H1 (cell line): Measurements from ENCODE around the gene TYW5. TPM values are rescaled to one million over a fixed set of nuclear protein-coding genes. Genes with fewer than 3 reads are reported as not detected.

Source experiments
- CTCF ChIA-PET: fragments of 300-600 bp; sonication (Branson Sonifier 250); formaldehyde crosslinking; loops from one replicate; lab custom pipeline; 2021; ENCODE audit not compliant: partially characterized antibody; lab: Charles Lee
- POLR2A ChIA-PET: fragments of 300-600 bp; sonication (Branson Sonifier 250); formaldehyde crosslinking; loops from one replicate; lab custom pipeline; 2021; ENCODE audit warnings: inconsistent platforms; ENCODE audit not compliant: partially characterized antibody; lab: Charles Lee
- DNase-seq, 2 experiments: peaks; one replicate each; pipeline versions ENCODE4 v3.0.0 to v3.0.0-alpha.2; 2010 to 2022; ENCODE audit warnings: low spot score in 2 of 2, low read depth in 1 of 2, mixed read lengths in 1 of 2
- FAIRE-seq: peaks from 2 replicates; lab custom pipeline; 2011; peaks lifted over from hg19 to GRCh38; lab: Jason Lieb, UNC
- H2AFZ ChIP-seq: 2 replicates; pipeline ENCODE4 v1.8.1; 2012; ENCODE audit warnings: low read length, inconsistent platforms
- H2AK5ac ChIP-seq: 2 replicates; pipeline ENCODE4 v1.6.1; 2013; ENCODE audit warnings: low read depth, low read length
- H2BK120ac ChIP-seq: replicated peaks from 2 replicates; pipeline ENCODE3; 2013; ENCODE audit warnings: low read depth, low read length, inconsistent platforms
- H2BK12ac ChIP-seq: 2 replicates; pipeline ENCODE4 v1.6.1; 2013; ENCODE audit warnings: low read depth, low read length
- H2BK15ac ChIP-seq: 2 replicates; pipeline ENCODE4 v1.6.1; 2013; ENCODE audit warnings: low read length
- H2BK20ac ChIP-seq: 2 replicates; pipeline ENCODE4 v1.6.1; 2013; ENCODE audit warnings: low read length
- H2BK5ac ChIP-seq: 2 replicates; pipeline ENCODE4 v1.6.1; 2013; ENCODE audit warnings: low read depth, low read length
- H3K14ac ChIP-seq: 2 replicates; pipeline ENCODE4 v1.6.1; 2013; ENCODE audit warnings: inconsistent platforms; ENCODE audit not compliant: insufficient read length
- H3K18ac ChIP-seq: 2 replicates; pipeline ENCODE4 v1.6.1; 2013; ENCODE audit warnings: low read length; ENCODE audit errors: extremely low read depth
- H3K23ac ChIP-seq: 2 replicates; pipeline ENCODE4 v1.6.1; 2013; ENCODE audit warnings: inconsistent platforms; ENCODE audit not compliant: insufficient read length
- H3K23me2 ChIP-seq: 2 replicates; pipeline ENCODE4 v1.6.1; 2013; ENCODE audit warnings: low read depth, low read length
- H3K27ac ChIP-seq: 2 replicates; pipeline ENCODE4 v1.6.1; 2011; ENCODE audit warnings: low read depth, low read length, inconsistent platforms
- H3K27me3 ChIP-seq, 4 experiments: replicated peaks in 1 of 4; 1 replicate in 1 of 4; 2 replicates in 3 of 4; pipeline versions ENCODE4 v1.6.1 to v1.8.1; 2011 to 2013; ENCODE audit warnings: low read length in 3 of 4, mild to moderate bottlenecking in 3 of 4, inconsistent platforms in 2 of 4, mixed read lengths in 2 of 4, moderate library complexity in 1 of 4; ENCODE audit not compliant: control insufficient read depth in 3 of 4, insufficient read depth in 3 of 4; ENCODE audit errors: extremely low read depth in 1 of 4
- H3K36me3 ChIP-seq, 4 experiments: 2 replicates each; pipeline versions ENCODE4 v1.6.1 to v1.8.1; 2011 to 2013; ENCODE audit warnings: mild to moderate bottlenecking in 4 of 4, low read length in 3 of 4, moderate library complexity in 2 of 4, control low read depth in 1 of 4, inconsistent platforms in 1 of 4; ENCODE audit not compliant: insufficient read depth in 4 of 4, control insufficient read depth in 2 of 4
- H3K4ac ChIP-seq: replicated peaks from 2 replicates; pipeline ENCODE3; 2013; ENCODE audit warnings: low read length, low read depth, mixed read lengths, inconsistent platforms; ENCODE audit not compliant: insufficient read length
- H3K4me1 ChIP-seq, 4 experiments: replicated peaks in 1 of 4; 1 replicate in 1 of 4; 2 replicates in 3 of 4; pipeline versions ENCODE4 v1.6.1 to v1.8.1; 2011 to 2013; ENCODE audit warnings: low read length in 3 of 4, inconsistent platforms in 2 of 4, mixed read lengths in 1 of 4; ENCODE audit not compliant: insufficient read depth in 4 of 4, control insufficient read depth in 3 of 4
- H3K4me2 ChIP-seq, 2 experiments: 2 replicates each; pipeline versions ENCODE4 v1.6.1 to v1.8.1; 2011 to 2013; ENCODE audit warnings: low read depth in 2 of 2, low read length in 2 of 2, control low read depth in 1 of 2, inconsistent platforms in 1 of 2, mild to moderate bottlenecking in 1 of 2; ENCODE audit not compliant: insufficient read depth in 1 of 2
- H3K4me3 ChIP-seq, 4 experiments: fragments of 200-600, 300-600 bp in 1 of 4; sonication (generic), shearing (Covaris generic), sonication (Bioruptor Twin) in 1 of 4; 2 replicates each; pipeline versions ENCODE4 v1.5.1 to v1.8.1; 2011 to 2016; ENCODE audit warnings: low read length in 4 of 4, low read depth in 3 of 4, control low read depth in 2 of 4, inconsistent platforms in 2 of 4, mild to moderate bottlenecking in 2 of 4, mixed read lengths in 1 of 4, moderate library complexity in 1 of 4; ENCODE audit not compliant: insufficient read depth in 2 of 4; ENCODE audit errors: extremely low read depth in 1 of 4
- H3K56ac ChIP-seq: replicated peaks from 2 replicates; pipeline ENCODE3; 2013; ENCODE audit warnings: low read depth, mild to moderate bottlenecking, mixed read lengths, low read length, inconsistent platforms; ENCODE audit not compliant: insufficient read length
- H3K79me1 ChIP-seq: 2 replicates; pipeline ENCODE4 v1.6.1; 2013; ENCODE audit warnings: low read depth, low read length, control low read depth
- H3K79me2 ChIP-seq, 2 experiments: 2 replicates each; pipeline versions ENCODE4 v1.6.1 to v1.8.1; 2012 to 2013; ENCODE audit warnings: low read length in 2 of 2, mild to moderate bottlenecking in 2 of 2, inconsistent platforms in 1 of 2; ENCODE audit not compliant: insufficient read depth in 2 of 2, control insufficient read depth in 1 of 2
- H3K9ac ChIP-seq, 4 experiments: replicated peaks in 1 of 4; 1 replicate in 1 of 4; 2 replicates in 3 of 4; pipeline versions ENCODE4 v1.6.1 to v1.8.1; 2011 to 2013; ENCODE audit warnings: low read depth in 3 of 4, low read length in 3 of 4, control low read depth in 2 of 4, mild to moderate bottlenecking in 2 of 4, moderate library complexity in 2 of 4, inconsistent platforms in 1 of 4; ENCODE audit errors: extremely low read depth in 1 of 4
- H3K9me3 ChIP-seq, 2 experiments: 2 replicates each; pipeline versions ENCODE4 v1.6.1 to v1.8.1; 2012 to 2013; ENCODE audit warnings: mild to moderate bottlenecking in 2 of 2, moderate library complexity in 2 of 2, control low read depth in 1 of 2, inconsistent platforms in 1 of 2, low read depth in 1 of 2, low read length in 1 of 2, mixed read lengths in 1 of 2; ENCODE audit not compliant: insufficient read depth in 2 of 2
- H4K20me1 ChIP-seq, 2 experiments: replicated peaks in 1 of 2; 2 replicates each; pipeline versions ENCODE3 to v1.8.1; 2011 to 2013; ENCODE audit warnings: inconsistent platforms in 2 of 2, low read length in 2 of 2, mild to moderate bottlenecking in 1 of 2; ENCODE audit not compliant: insufficient read depth in 2 of 2, control insufficient read depth in 1 of 2
- H4K5ac ChIP-seq: 2 replicates; pipeline ENCODE4 v1.6.1; 2013; ENCODE audit warnings: low read length, low read depth, mixed read lengths, inconsistent platforms; ENCODE audit not compliant: insufficient read length
- H4K8ac ChIP-seq: 2 replicates; pipeline ENCODE4 v1.8.0; 2013; ENCODE audit warnings: mild to moderate bottlenecking, moderate library complexity, low read length, inconsistent platforms; ENCODE audit not compliant: insufficient read depth; ENCODE audit errors: extremely low read depth
- H4K91ac ChIP-seq: replicated peaks from 2 replicates; pipeline ENCODE3; 2013; ENCODE audit warnings: low read length, mixed read lengths, inconsistent platforms; ENCODE audit not compliant: insufficient read length
- ASH2L ChIP-seq: fragments of 200-600, 300-600 bp; sonication (generic); IDR thresholded peaks from one replicate; pipeline ENCODE4 v1.7.1; 2017; ENCODE audit warnings: low read length
- ATF3 ChIP-seq: IDR thresholded peaks from 2 replicates; pipeline ENCODE4 v1.6.1; 2011; ENCODE audit warnings: low read depth, mild to moderate bottlenecking, low read length; ENCODE audit not compliant: insufficient read depth
- CREB1 ChIP-seq: IDR thresholded peaks from 2 replicates; pipeline ENCODE4 v1.6.1; 2012; ENCODE audit warnings: inconsistent platforms
- GABPA ChIP-seq: IDR thresholded peaks from 2 replicates; pipeline ENCODE4 v1.6.1; 2011; ENCODE audit warnings: mild to moderate bottlenecking, low read length, moderate library complexity, borderline replicate concordance; ENCODE audit not compliant: insufficient read depth
- HDAC6 ChIP-seq: IDR thresholded peaks from one replicate; pipeline ENCODE4 v1.7.1; 2012; ENCODE audit warnings: low read depth, mild to moderate bottlenecking, inconsistent platforms, low read length, moderate library complexity
- KDM4A ChIP-seq: IDR thresholded peaks from one replicate; pipeline ENCODE4 v1.7.1; 2012; ENCODE audit warnings: low read depth, mild to moderate bottlenecking, moderate library complexity, low read length, inconsistent platforms; ENCODE audit not compliant: severe bottlenecking
- POLR2AphosphoS5 ChIP-seq: IDR thresholded peaks from 2 replicates; pipeline ENCODE4 v1.6.1; 2011; ENCODE audit warnings: low read depth, low read length
- RAD21 ChIP-seq, 2 experiments: IDR thresholded peaks in 1 of 2; conservative IDR thresholded peaks in 1 of 2; 2 replicates each; pipeline ENCODE4 v1.6.1; 2011; ENCODE audit warnings: low read depth in 2 of 2, low read length in 2 of 2, improper control_type of control experiment in 1 of 2, inconsistent platforms in 1 of 2, mild to moderate bottlenecking in 1 of 2, moderate library complexity in 1 of 2
- RFX5 ChIP-seq: IDR thresholded peaks from 2 replicates; pipeline ENCODE4 v1.6.1; 2011; ENCODE audit warnings: low read depth, low read length, improper control_type of control experiment, borderline replicate concordance
- WGBS, 2 experiments: shearing (Covaris generic) in 1 of 2; methylation state at CpG; one replicate each; pipeline versions ENCODE4 v1.1.6 to v1.1.7; 2013 to 2015; ENCODE audit warnings: low lambda C conversion rate in 2 of 2, mixed read lengths in 2 of 2, inconsistent platforms in 1 of 2, low coverage in 1 of 2, missing lambda C conversion rate in 1 of 2; ENCODE audit not compliant: insufficient replicate concordance in 2 of 2, insufficient coverage in 1 of 2, insufficient read length in 1 of 2; ENCODE audit errors: extremely low coverage in 1 of 2, missing lambda C conversion rate in 1 of 2; 5-methylcytosine and 5-hydroxymethylcytosine counted together
- polyA plus RNA-seq, 7 experiments: library from polyadenylated mRNA; depleted of rRNA in 3 of 7; stranded (reverse) in 5 of 7; unstranded in 2 of 7; fragments of >200 nt in 5 of 7; fragments of 200-250 nt in 2 of 7; gene quantifications; 1 replicate in 5 of 7; 2 replicates in 1 of 7; 4 replicates in 1 of 7; pipeline versions ENCODE4 v1.2.1 to v1.2.3, GENCODE V29; 2011 to 2013; ENCODE audit warnings: missing spikeins in 2 of 7, mixed read lengths in 2 of 7
- total RNA-seq: library from RNA; stranded (reverse); fragmentation: NEBNext Ultra II Directional; extraction: Animal tissue kit (Norgen Biotek cat#: 25700); gene quantifications from 2 replicates; pipeline ENCODE4 v1.2.1, GENCODE V29; 2021
- TF ChIP-seq, protein P1 (sequence below): IDR thresholded peaks from 2 replicates; pipeline ENCODE4 v1.6.1; 2011; ENCODE audit warnings: low read length, improper control_type of control experiment

The TYW5 gene
- total and polyA plus RNA-seq, 2 of the 8 experiments (the other 6 are each of a cell fraction or from before 2014, with no cell fraction given): 5.4 to 11.3 TPM

DNA sequence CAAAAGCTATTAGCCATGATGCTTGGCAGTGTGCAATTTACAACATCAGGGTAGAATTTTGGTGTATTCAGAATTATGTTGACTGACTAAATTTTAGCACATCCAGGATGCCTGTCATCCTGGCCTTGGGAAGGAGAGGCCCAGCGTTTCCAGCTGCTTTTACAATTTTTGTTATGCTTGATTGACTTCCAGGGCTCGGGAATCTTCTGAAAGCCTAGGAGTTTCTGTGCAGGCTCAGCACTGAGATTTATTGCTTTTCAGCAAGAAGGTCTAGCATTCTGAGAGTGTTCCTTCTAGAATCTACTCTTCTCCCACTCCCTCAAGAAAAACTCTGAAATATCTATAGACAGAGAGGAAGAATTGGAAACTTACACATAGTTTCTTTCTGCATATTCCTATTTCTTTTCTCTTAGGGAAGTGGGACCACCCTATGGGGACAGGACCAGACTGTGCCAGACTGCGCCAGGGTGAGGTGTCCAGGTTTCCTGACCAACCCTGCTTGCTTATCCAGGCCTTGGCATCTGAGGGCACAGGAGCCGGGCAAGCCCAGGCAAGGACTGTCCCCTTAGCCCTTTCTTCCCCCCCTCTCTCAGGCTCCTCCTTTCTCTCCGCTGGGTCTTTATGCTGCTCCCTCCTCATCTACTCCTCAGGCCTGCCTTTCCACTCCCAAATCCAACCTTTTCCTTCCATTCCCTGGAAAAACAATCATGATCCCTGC, 27.0 kb upstream of the TYW5 start:
- FAIRE-seq (no peak), DNase-seq (no peak)
- Histone ChIP-seq H2BK5ac (peak overlapping the region; percentile 87; the same call in 1 of the 2 replicates), H4K91ac (no peak overlapping the region), H3K9me3 (no peaks in the 10 kb centered on the region), H2BK20ac (peak overlapping the region; percentile 98; the same call in 1 of the 2 replicates), H3K23ac (no peak overlapping the region), H3K23me2 (0 out of 2 replicates have a peak, but pooled peaks cover 1% of the 10 kb centered on the region), H3K14ac (no peak overlapping the region), H2BK120ac (peak overlapping the region; percentile 84), H4K8ac (no peak overlapping the region), H3K79me1 (no peaks in the 10 kb centered on the region), H2AK5ac (0 out of 2 replicates have a peak overlapping the region, but pooled peaks have one; percentile 72), H3K9ac (no peak overlapping the region), H3K4ac (no peak overlapping the region), H3K4me2 (no peak overlapping the region), H3K79me2 (no peaks in the 10 kb centered on the region), H3K27ac (no peak overlapping the region), H3K4me3 (no peak overlapping the region), H2BK15ac (no peak overlapping the region), H4K5ac (no peak overlapping the region), H2BK12ac (0 out of 2 replicates have a peak overlapping the region, but pooled peaks have one; percentile 85), H3K56ac (no peak overlapping the region), H3K36me3 (no peaks in the 10 kb centered on the region), H2AFZ (no peak overlapping the region), H3K27me3 (no peaks in the 10 kb centered on the region), H3K4me1 (peaks cover 6 to 17% (median 11%) of the 10 kb centered on the region in 4 experiments; a peak in 6 of 7 replicates), H3K18ac (peak overlapping the region; percentile 78; the same call in 1 of the 2 replicates), H4K20me1 (no peaks in the 10 kb centered on the region)
- 78% methylated on average over 5 of the region's 5 CpGs; no CpG with 5 or more reads in 1 of the 2 experiments for WGBS, 2 experiments
- ChIA-PET CTCF (interaction anchor here (0.5 to 1.9 kb wide), 7 partner anchors 403 to 742 kb away, joined by 3 to 6 read pairs (median 3); no protein-coding TSS in a partner anchor), POLR2A (interaction anchor here (0.7 kb wide), 1 partner anchor 544 kb away, joined by 3 read pairs; the partner anchor contains the start of gene SGO2)
- TF ChIP-seq GABPA: no peak
- no peak for TF ChIP-seq CREB1
- TF ChIP-seq RFX5: no peak
- TF ChIP-seq, protein P1, sequence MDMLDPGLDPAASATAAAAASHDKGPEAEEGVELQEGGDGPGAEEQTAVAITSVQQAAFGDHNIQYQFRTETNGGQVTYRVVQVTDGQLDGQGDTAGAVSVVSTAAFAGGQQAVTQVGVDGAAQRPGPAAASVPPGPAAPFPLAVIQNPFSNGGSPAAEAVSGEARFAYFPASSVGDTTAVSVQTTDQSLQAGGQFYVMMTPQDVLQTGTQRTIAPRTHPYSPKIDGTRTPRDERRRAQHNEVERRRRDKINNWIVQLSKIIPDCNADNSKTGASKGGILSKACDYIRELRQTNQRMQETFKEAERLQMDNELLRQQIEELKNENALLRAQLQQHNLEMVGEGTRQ: no peak
- TF ChIP-seq RAD21 (IDR thresholded peaks at IDR 0.05 in 1 of 2, conservative IDR thresholded peaks at IDR 0.05 in 1 of 2; ENCODE audit: low read depth in 2 of 2, low read length in 2 of 2): no peak
- TF ChIP-seq ATF3: no peak
- no peak for TF ChIP-seq HDAC6
- TF ChIP-seq POLR2AphosphoS5: no peak
- TF ChIP-seq KDM4A: no peak
- no peak for TF ChIP-seq ASH2L
